Uterus (tissue), 4 donors: ENCODE results near the gene MED23. TPM values are rescaled to one million over a fixed set of nuclear protein-coding genes. Genes with fewer than 3 reads are reported as not detected.

Experiments used
- DNase-seq, 2 donors: peaks; one replicate each; pipeline ENCODE4 v3.0.0-alpha.2; 2019 to 2020
- H3K27ac ChIP-seq, 2 donors: fragments of 200-600 bp; sonication (generic); 1 replicate in 1 of 2; 2 replicates in 1 of 2; pipeline ENCODE4 v1.5.1; 2016 to 2018
- H3K27me3 ChIP-seq, 2 donors: fragments of 200-600 bp; sonication (generic); one replicate each; pipeline ENCODE4 v1.5.1; 2018 to 2019; ENCODE audit warnings: control low read depth in 1 of 2
- H3K36me3 ChIP-seq, 2 donors: fragments of 200-600 bp; sonication (generic); one replicate each; pipeline ENCODE4 v1.5.1; 2019; ENCODE audit warnings: control low read depth in 1 of 2
- H3K4me1 ChIP-seq, 2 donors: fragments of 200-600 bp; sonication (generic); one replicate each; pipeline ENCODE4 v1.5.1; 2018 to 2019; ENCODE audit warnings: control low read depth in 1 of 2
- H3K4me3 ChIP-seq, 2 donors: fragments of 200-600 bp; sonication (generic); 1 replicate in 1 of 2; 2 replicates in 1 of 2; pipeline ENCODE4 v1.5.1; 2018 to 2019; ENCODE audit warnings: mild to moderate bottlenecking in 1 of 2
- H3K9me3 ChIP-seq, 2 donors: fragments of 200-600 bp; sonication (generic); one replicate each; pipeline ENCODE4 v1.5.1; 2019; ENCODE audit warnings: control low read depth in 1 of 2
- CTCF ChIP-seq, 4 experiments: fragments of 200-600 bp in 2 of 4; fragments of 450-650 bp in 2 of 4; sonication (generic) in 2 of 4; IDR thresholded peaks; one replicate each; pipeline ENCODE4 v1.5.1; 2016 to 2019; ENCODE audit warnings: antibody characterized with exemption in 4 of 4, mild to moderate bottlenecking in 2 of 4, moderate library complexity in 1 of 4
- POLR2A ChIP-seq, 2 donors: fragments of 450-650 bp; IDR thresholded peaks; one replicate each; pipeline ENCODE4 v1.6.1; 2016; ENCODE audit warnings: antibody characterized with exemption in 2 of 2, mild to moderate bottlenecking in 1 of 2, moderate library complexity in 1 of 2
- intact Hi-C: fragments of 100-400 bp; cut with DNase I; formaldehyde crosslinking; loops from one replicate; pipeline ENCODE4 v1.15.1; 2023; ENCODE audit warnings: low total_unique reads
- total RNA-seq, 4 donors: library from RNA; depleted of rRNA in 3 of 4; stranded (reverse); fragments of >200 nt in 3 of 4; gene quantifications; one replicate each; pipeline versions ENCODE4 v1.1.0 to v1.2.4, GENCODE V29; 2014 to 2023
- donor health status: DM: yes; HTN: yes; CAD: no.

MED23 gene
- total RNA-seq, 4 donors from 2014 or later, result 22.0 to 68.8 (median 35.9) TPM

GRCh38 chr6:131655387-131655786 lies 27.3 kb upstream of the MED23 start:
- H3K4me3 ChIP-seq, result no peak overlapping the region
- H3K9me3 ChIP-seq, result no peaks in the 10 kb centered on the region
- no peak for DNase-seq
- H3K27me3 ChIP-seq, result no peaks in the 10 kb centered on the region
- H3K4me1 ChIP-seq, result no peaks in the 10 kb centered on the region
- no peak overlapping the region for H3K27ac ChIP-seq
- TF ChIP-seq POLR2A (IDR thresholded peaks at IDR 0.05) (no peak), CTCF (IDR thresholded peaks at IDR 0.05) (no peak)
- no peaks in the 10 kb centered on the region for H3K36me3 ChIP-seq
- intact Hi-C loops, result no loop called here

- no peaks in the 10 kb centered on the region for H3K27me3 ChIP-seq
- no peak overlapping the region for H3K4me3 ChIP-seq
- H3K36me3 ChIP-seq, result no peaks in the 10 kb centered on the region
- DNase-seq, result no peak
- intact Hi-C loops, result no loop called here
- H3K27ac ChIP-seq, result no peak overlapping the region
- no peaks in the 10 kb centered on the region for H3K9me3 ChIP-seq
- no peaks in the 10 kb centered on the region for H3K4me1 ChIP-seq
- no peak for TF ChIP-seq CTCF (IDR thresholded peaks at IDR 0.05)
- no peak for TF ChIP-seq POLR2A (IDR thresholded peaks at IDR 0.05)
These were observed 26.3 kb upstream of the MED23 start for GRCh38 chr6:131654326-131654725.

DNA sequence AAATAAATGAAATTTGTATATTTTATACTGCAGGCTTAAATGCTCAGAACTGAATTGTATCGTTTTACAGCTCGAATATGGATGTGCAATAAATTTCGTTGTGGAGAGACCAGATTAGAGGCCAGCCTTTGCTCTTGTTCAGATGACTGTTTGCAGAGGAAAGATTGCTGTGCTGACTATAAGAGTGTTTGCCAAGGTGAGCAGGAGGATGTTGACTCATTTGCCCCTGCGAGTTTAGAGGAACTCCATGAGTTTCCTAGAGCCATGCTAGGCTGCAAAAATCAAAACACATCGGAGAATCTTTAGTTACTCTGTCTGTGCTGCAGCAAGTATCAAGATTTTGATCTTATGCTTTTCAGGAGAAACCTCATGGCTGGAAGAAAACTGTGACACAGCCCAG lies 24.4 kb upstream of the MED23 start:
- no peaks in the 10 kb centered on the region for H3K27me3 ChIP-seq
- no peak overlapping the region for H3K27ac ChIP-seq
- no peaks in the 10 kb centered on the region for H3K36me3 ChIP-seq
- H3K4me1 ChIP-seq, result no peaks in the 10 kb centered on the region
- intact Hi-C loops, result no loop called here
- no peak overlapping the region for H3K4me3 ChIP-seq
- TF ChIP-seq POLR2A (IDR thresholded peaks at IDR 0.05) (no peak), CTCF (IDR thresholded peaks at IDR 0.05) (no peak)
- H3K9me3 ChIP-seq, result no peaks in the 10 kb centered on the region
- no peak for DNase-seq

GRCh38 chr6:131651782-131652181 lies 23.7 kb upstream of the MED23 start:
- TF ChIP-seq CTCF (IDR thresholded peaks at IDR 0.05) (no peak), POLR2A (IDR thresholded peaks at IDR 0.05) (no peak)
- intact Hi-C loops, result no loop called here
- no peaks in the 10 kb centered on the region for H3K9me3 ChIP-seq
- H3K36me3 ChIP-seq, result no peaks in the 10 kb centered on the region
- H3K27me3 ChIP-seq, result no peaks in the 10 kb centered on the region
- no peaks in the 10 kb centered on the region for H3K4me1 ChIP-seq
- DNase-seq, result no peak
- no peak overlapping the region for H3K27ac ChIP-seq
- no peak overlapping the region for H3K4me3 ChIP-seq

- no peak for TF ChIP-seq CTCF (IDR thresholded peaks at IDR 0.05)
- Histone ChIP-seq H3K4me3 (no peak overlapping the region), H3K4me1 (no peaks in the 10 kb centered on the region), H3K27me3 (no peaks in the 10 kb centered on the region), H3K36me3 (no peaks in the 10 kb centered on the region), H3K27ac (no peak overlapping the region), H3K9me3 (no peaks in the 10 kb centered on the region)
- intact Hi-C loops, result no loop called here
- no peak for DNase-seq
These were observed 18.2 kb upstream of the MED23 start for GRCh38 chr6:131646249-131646670.
